A673 (cell line): ENCODE data around the gene SLCO1B1.

Experiments
- CTCF ChIP-seq: fragments of 300-800, 200-600 bp; sonication (generic); conservative IDR thresholded peaks from 2 replicates; pipeline ENCODE4 v1.5.1; 2017; ENCODE audit warnings: low read depth, mild to moderate bottlenecking, antibody characterized with exemption, low read length, moderate library complexity, mixed read lengths
- EZH2 ChIP-seq: fragments of 200-600 bp; sonication (generic); IDR thresholded peaks from 2 replicates; pipeline ENCODE4 v1.6.1; 2017; ENCODE audit warnings: borderline replicate concordance, low read depth, mild to moderate bottlenecking, mixed read lengths, antibody characterized with exemption, low read length; ENCODE audit not compliant: poor library complexity, severe bottlenecking

DNA sequence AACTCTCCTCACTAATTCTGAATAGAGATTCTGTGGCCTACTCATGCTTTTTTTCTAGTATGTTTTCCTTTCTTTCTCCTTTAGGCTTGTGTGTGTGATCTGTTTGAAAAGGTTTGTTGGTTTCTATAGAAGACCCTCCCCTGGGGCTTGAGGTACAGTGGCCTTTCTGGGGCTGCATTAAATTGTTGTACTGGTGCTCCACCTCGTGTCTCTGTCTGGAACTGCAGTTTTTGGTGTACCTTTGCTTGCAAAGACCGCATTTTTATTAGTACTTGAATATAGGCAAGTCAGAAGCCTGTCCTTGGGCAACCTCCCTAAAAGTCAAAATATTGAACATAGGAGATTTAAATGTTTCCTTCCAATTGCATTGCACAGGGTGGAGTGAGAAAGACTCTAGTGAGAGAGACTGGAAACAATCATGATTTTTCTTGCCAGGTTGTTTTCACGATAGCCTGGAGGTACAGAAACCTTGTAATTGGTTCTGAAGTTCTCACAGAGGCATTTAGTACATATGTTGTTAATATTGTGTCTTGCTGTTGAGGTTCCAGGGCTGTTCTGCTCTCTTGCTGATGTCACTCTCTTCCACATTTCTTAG lies 39.0 kb downstream of the SLCO1B1 start:
- peak; percentile 88 for TF ChIP-seq CTCF
- TF ChIP-seq EZH2, result no peak
